Retinal pigment epithelial cell (primary cell): Measurements from ENCODE around the gene LGSN.
A peak's percentile ranks its signal among the peaks of the same experiment; 100 is the strongest.
"Not testable (repeated sequence)": the region's sequence is repeated elsewhere in the genome, so short reads cannot be mapped to it uniquely, and the experiment has no call there.

Source experiments
- DNase-seq: peaks from one replicate; pipeline ENCODE4 v3.0.0-alpha.2; 2010; ENCODE audit warnings: low read depth
- H3K4me3 ChIP-seq: 2 replicates; pipeline ENCODE4 v1.5.1; 2011; ENCODE audit warnings: mild to moderate bottlenecking, low read length, control low read depth, moderate library complexity
- TF ChIP-seq, protein P1 (sequence below): conservative IDR thresholded peaks from 2 replicates; pipeline ENCODE4 v1.5.1; 2011; ENCODE audit warnings: low read depth, low read length, control low read depth, inconsistent platforms

Gene LGSN

GRCh38 chr6:63245909-63246308 lies 73.9 kb downstream of the LGSN start:
- DNase-seq, result no peak
- H3K4me3 ChIP-seq, result no peak overlapping the region
- TF ChIP-seq, protein P1, sequence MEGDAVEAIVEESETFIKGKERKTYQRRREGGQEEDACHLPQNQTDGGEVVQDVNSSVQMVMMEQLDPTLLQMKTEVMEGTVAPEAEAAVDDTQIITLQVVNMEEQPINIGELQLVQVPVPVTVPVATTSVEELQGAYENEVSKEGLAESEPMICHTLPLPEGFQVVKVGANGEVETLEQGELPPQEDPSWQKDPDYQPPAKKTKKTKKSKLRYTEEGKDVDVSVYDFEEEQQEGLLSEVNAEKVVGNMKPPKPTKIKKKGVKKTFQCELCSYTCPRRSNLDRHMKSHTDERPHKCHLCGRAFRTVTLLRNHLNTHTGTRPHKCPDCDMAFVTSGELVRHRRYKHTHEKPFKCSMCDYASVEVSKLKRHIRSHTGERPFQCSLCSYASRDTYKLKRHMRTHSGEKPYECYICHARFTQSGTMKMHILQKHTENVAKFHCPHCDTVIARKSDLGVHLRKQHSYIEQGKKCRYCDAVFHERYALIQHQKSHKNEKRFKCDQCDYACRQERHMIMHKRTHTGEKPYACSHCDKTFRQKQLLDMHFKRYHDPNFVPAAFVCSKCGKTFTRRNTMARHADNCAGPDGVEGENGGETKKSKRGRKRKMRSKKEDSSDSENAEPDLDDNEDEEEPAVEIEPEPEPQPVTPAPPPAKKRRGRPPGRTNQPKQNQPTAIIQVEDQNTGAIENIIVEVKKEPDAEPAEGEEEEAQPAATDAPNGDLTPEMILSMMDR, result peak; percentile 41

DNA sequence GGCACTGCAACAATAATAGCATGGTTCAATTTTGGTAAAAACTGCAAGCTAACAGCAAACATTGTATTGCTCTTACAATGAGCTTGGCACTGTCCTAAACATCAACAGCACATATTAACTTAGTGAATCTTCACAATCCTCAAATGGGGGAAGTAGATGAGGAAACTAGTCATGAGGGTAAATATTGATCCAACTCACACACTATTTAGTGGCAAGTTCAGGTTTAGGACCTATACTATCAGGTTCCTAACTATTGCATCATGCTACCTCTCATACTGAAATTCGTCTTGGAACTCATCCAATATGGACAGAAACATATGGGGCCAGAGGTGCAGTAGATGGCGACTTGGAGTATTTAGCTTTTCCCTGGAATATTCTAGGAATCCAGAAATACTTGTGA lies 74.4 kb downstream of the LGSN start:
- TF ChIP-seq, protein P1, result no peak
- H3K4me3 ChIP-seq, result no peak overlapping the region
- DNase-seq, result no peak

DNA sequence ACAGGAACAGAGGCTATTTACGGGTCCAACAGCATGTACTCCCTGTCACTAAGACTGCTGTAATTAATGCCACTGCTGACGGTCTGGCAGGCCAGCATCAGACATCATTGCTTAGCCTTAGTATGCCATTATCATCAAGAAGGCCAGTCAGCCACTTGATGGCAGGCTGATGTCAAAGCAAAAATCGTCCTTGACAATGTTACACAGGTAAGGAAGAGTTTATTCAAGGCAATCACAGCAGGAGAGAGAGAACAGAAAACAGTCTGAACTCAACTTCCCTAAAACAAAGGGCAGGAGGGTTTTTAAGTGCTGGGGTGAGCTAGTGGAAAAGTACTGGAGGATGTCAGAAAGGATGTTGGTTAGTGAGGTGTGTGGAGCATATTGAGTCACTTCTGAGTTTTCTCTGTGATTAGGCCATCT lies 83.4 kb downstream of the LGSN start:
- TF ChIP-seq, protein P1, result no peak
- H3K4me3 ChIP-seq, result no peak overlapping the region
- DNase-seq, result no peak

DNA sequence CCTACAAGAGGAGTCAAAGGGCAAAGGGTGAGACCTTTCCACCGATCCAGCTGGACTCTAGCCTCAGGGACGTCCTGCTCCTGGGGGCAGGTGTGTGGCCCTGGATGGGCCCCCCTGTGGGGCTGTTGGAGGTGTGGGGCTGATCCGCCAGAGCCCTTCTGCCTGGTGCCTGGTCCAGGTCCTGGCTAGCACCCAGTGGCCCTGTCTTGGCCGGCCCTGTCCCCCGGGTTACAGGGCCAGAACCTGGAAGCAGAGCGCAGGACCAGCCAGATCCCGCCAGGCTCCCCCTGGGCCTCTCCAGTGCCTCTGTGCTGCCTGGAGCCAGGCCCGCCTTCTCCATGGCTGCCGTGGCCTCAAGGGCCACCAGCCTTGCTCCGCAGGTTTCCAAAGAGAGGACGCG lies 89.3 kb downstream of the LGSN start:
- not testable (repeated sequence) for H3K4me3 ChIP-seq, DNase-seq

- not testable (repeated sequence) for H3K4me3 ChIP-seq, DNase-seq
Measured at GRCh38 chr6:63230027-63230426, 89.8 kb downstream of the LGSN start.

GRCh38 chr6:63227928-63228894 lies 91.6 kb downstream of the LGSN start:
- not testable (repeated sequence) for DNase-seq, H3K4me3 ChIP-seq

DNA sequence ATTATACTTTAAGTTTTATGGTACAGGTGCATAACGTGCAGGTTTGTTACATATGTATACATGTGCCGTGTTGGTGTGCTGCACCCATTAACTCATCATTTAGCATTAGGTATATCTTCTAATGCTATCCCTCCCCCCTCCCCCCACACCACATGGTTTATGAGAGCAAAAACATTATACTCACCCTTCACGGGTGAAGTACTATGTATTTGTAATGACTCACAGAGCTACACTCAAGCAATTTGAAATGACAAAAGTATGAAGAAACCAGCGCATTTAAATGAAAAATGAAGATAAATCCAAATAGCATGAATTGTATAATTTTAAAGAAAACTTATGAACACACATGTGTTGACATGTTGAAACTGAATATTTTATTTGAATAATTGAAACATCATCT lies 93.8 kb downstream of the LGSN start:
- not testable (repeated sequence) for DNase-seq

More for the DNA sequence above, 93.8 kb downstream of the LGSN start:
- not testable (repeated sequence) for H3K4me3 ChIP-seq
